PC-3 (cell line): ENCODE results near the gene PHPT1. TPM values are rescaled to one million over a fixed set of nuclear protein-coding genes. Genes with fewer than 3 reads are reported as not detected.
"Not testable (repeated sequence)": the region's sequence is repeated elsewhere in the genome, so short reads cannot be mapped to it uniquely, and the experiment has no call there.

Experiments
- ATAC-seq: fragments of 200-7000 bp; cut with Tn5 transposase; 2 replicates; pipeline ENCODE4 v1.9.1; 2020; ENCODE audit warnings: mild to moderate bottlenecking, moderate library complexity
- BruUV-seq: library from RNA; stranded (reverse); fragments of 400-500 nt; replicated peaks from 2 replicates; lab custom pipeline; 2021; lab: Mats Ljungman, UMichigan
- CTCF ChIA-PET: fragments of 300-600 bp; sonication (Branson Sonifier 250); formaldehyde crosslinking; loops from one replicate; lab custom pipeline; 2022; ENCODE audit warnings: antibody characterized with exemption; lab: Charles Lee
- POLR2A ChIA-PET: fragments of 300-600 bp; sonication (Branson Sonifier 250); formaldehyde crosslinking; loops from one replicate; lab custom pipeline; 2022; ENCODE audit warnings: antibody characterized with exemption; ENCODE audit not compliant: unreplicated experiment; lab: Charles Lee
- DNase-seq: peaks from one replicate; pipeline ENCODE4 v3.0.0-alpha.2; 2015
- H2AFZ ChIP-seq: fragments of 300-600 bp; sonication (generic); 2 replicates; pipeline ENCODE4 v1.6.0; 2016; ENCODE audit warnings: antibody characterized with exemption, low read length
- H3F3A ChIP-seq: fragments of 300-600 bp; sonication (generic); one replicate; pipeline ENCODE4 v1.6.0; 2017; ENCODE audit warnings: antibody characterized with exemption, low read length, control low read depth, mild to moderate bottlenecking; ENCODE audit not compliant: unreplicated experiment
- H3K27ac ChIP-seq: fragments of 300-600 bp; sonication (generic); 2 replicates; pipeline ENCODE4 v1.5.1; 2016; ENCODE audit warnings: mild to moderate bottlenecking, low read length
- H3K27me3 ChIP-seq: fragments of 300-600 bp; sonication (generic); 2 replicates; pipeline ENCODE4 v1.6.1; 2016; ENCODE audit warnings: low read length, mixed read lengths
- H3K36me3 ChIP-seq: fragments of 300-600 bp; sonication (generic); 2 replicates; pipeline ENCODE4 v1.6.1; 2016; ENCODE audit warnings: low read depth, mixed run types, low read length, mixed read lengths
- H3K4me1 ChIP-seq: fragments of 300-600 bp; sonication (generic); 2 replicates; pipeline ENCODE4 v1.5.1; 2016; ENCODE audit warnings: low read length; ENCODE audit not compliant: insufficient read depth
- H3K4me2 ChIP-seq: fragments of 300-600 bp; sonication (generic); 2 replicates; pipeline ENCODE4 v1.6.0; 2016; ENCODE audit warnings: low read length
- H3K4me3 ChIP-seq: fragments of 300-600 bp; sonication (generic); 2 replicates; pipeline ENCODE4 v1.5.1; 2016; ENCODE audit warnings: mild to moderate bottlenecking, low read length, mixed read lengths
- H3K79me2 ChIP-seq: fragments of 300-600 bp; sonication (generic); 2 replicates; pipeline ENCODE4 v1.6.1; 2017; ENCODE audit warnings: low read length, mixed read lengths
- H3K9ac ChIP-seq: fragments of 300-600 bp; sonication (generic); 2 replicates; pipeline ENCODE4 v1.6.0; 2016; ENCODE audit warnings: mild to moderate bottlenecking, low read length
- H3K9me2 ChIP-seq: fragments of 300-600 bp; sonication (generic); replicated peaks from 2 replicates; pipeline ENCODE4 v1.6.1; 2016; ENCODE audit warnings: mixed run types, low read length, mixed read lengths
- H3K9me3 ChIP-seq: fragments of 300-600 bp; sonication (generic); 2 replicates; pipeline ENCODE4 v1.6.1; 2016; ENCODE audit warnings: low read length, mixed read lengths
- H4K20me1 ChIP-seq: fragments of 300-600 bp; sonication (generic); 2 replicates; pipeline ENCODE4 v1.6.1; 2016; ENCODE audit warnings: low read length, mixed read lengths
- EZH2 ChIP-seq: fragments of 300-600 bp; sonication (generic); IDR thresholded peaks from one replicate; pipeline ENCODE4 v1.6.1; 2017; ENCODE audit warnings: antibody characterized with exemption, mild to moderate bottlenecking, low read length; ENCODE audit not compliant: unreplicated experiment
- EZH2phosphoT487 ChIP-seq: fragments of 300-600 bp; sonication (generic); IDR thresholded peaks from 2 replicates; pipeline ENCODE4 v1.6.1; 2018; ENCODE audit warnings: mild to moderate bottlenecking, antibody characterized with exemption, low read length, borderline replicate concordance
- intact Hi-C: fragments of 100-400 bp; cut with micrococcal nuclease; formaldehyde crosslinking; loops from 2 replicates; pipeline ENCODE4 v1.9.0; 2023
- total RNA-seq: library from RNA; depleted of rRNA; stranded (reverse); fragments of >200 nt; gene quantifications from 2 replicates; pipeline ENCODE4 v1.2.3, GENCODE V29; 2014
- TF ChIP-seq, protein P1 (sequence below): fragments of 300-600 bp; sonication (generic); conservative IDR thresholded peaks from 2 replicates; pipeline ENCODE4 v1.5.1; 2017; ENCODE audit warnings: antibody characterized with exemption, low read depth, mild to moderate bottlenecking, low read length

PHPT1 gene
- total RNA-seq, 1 experiment from 2014 or later, result 111 TPM

- Histone ChIP-seq H3K4me2 (no peak overlapping the region), H3K27ac (no peak overlapping the region), H3K9me2 (no peaks in the 10 kb centered on the region), H3K79me2 (no peaks in the 10 kb centered on the region), H3K9me3 (no peaks in the 10 kb centered on the region), H3K27me3 (no peaks in the 10 kb centered on the region), H3K9ac (no peak overlapping the region), H3K4me3 (no peak overlapping the region), H2AFZ (no peak overlapping the region), H3K36me3 (no peaks in the 10 kb centered on the region), H4K20me1 (no peaks in the 10 kb centered on the region), H3K4me1 (peaks cover 10% of the 10 kb centered on the region; the same call in 1 of the 2 replicates), H3F3A (no peaks in the 10 kb centered on the region)
- CTCF ChIA-PET, result no interaction called here
- intact Hi-C loops, result loop anchor here (10.0 kb wide), 1 partner anchor 154 kb away; the partner anchor contains the start of genes CLIC3 and PAXX
- TF ChIP-seq EZH2, result no peak
- no peak for TF ChIP-seq EZH2phosphoT487
- TF ChIP-seq, protein P1, sequence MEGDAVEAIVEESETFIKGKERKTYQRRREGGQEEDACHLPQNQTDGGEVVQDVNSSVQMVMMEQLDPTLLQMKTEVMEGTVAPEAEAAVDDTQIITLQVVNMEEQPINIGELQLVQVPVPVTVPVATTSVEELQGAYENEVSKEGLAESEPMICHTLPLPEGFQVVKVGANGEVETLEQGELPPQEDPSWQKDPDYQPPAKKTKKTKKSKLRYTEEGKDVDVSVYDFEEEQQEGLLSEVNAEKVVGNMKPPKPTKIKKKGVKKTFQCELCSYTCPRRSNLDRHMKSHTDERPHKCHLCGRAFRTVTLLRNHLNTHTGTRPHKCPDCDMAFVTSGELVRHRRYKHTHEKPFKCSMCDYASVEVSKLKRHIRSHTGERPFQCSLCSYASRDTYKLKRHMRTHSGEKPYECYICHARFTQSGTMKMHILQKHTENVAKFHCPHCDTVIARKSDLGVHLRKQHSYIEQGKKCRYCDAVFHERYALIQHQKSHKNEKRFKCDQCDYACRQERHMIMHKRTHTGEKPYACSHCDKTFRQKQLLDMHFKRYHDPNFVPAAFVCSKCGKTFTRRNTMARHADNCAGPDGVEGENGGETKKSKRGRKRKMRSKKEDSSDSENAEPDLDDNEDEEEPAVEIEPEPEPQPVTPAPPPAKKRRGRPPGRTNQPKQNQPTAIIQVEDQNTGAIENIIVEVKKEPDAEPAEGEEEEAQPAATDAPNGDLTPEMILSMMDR, result no peak
- no TSS peak for BruUV-seq
- ATAC-seq (peak; percentile 21), DNase-seq (no peak)
- POLR2A ChIA-PET, result interaction anchor here (0.6 kb wide), 1 partner anchor 41 kb away, joined by 6 read pairs; no protein-coding TSS in a partner anchor
Measured at GRCh38 chr9:136840877-136841645, 8.1 kb upstream of the PHPT1 start.

- H4K20me1 ChIP-seq, H3K9me2 ChIP-seq, DNase-seq, H3K27ac ChIP-seq, H3K9me3 ChIP-seq, H3K4me1 ChIP-seq, H3K79me2 ChIP-seq, H3K9ac ChIP-seq, BruUV-seq, H3K27me3 ChIP-seq, H2AFZ ChIP-seq, H3K36me3 ChIP-seq, POLR2A ChIA-PET, H3F3A ChIP-seq: not testable (repeated sequence)
- peak overlapping the region; percentile 66; the same call in 1 of the 2 replicates for H3K4me3 ChIP-seq
- intact Hi-C loops, result loop anchor here (10.0 kb wide), 1 partner anchor 153 kb away; the partner anchor contains the start of genes CLIC3 and PAXX
- CTCF ChIA-PET, result interaction anchor here (1.0 to 1.6 kb wide), 3 partner anchors 41 to 71 kb away, joined by 3 read pairs; no protein-coding TSS in a partner anchor
- peak overlapping the region; percentile 88; the same call in 1 of the 2 replicates for H3K4me2 ChIP-seq
- 0 out of 2 replicates have a peak, but pooled peaks have one; percentile 1 for ATAC-seq
Measured at GRCh38 chr9:136841646-136842379, 7.4 kb upstream of the PHPT1 start.

DNA sequence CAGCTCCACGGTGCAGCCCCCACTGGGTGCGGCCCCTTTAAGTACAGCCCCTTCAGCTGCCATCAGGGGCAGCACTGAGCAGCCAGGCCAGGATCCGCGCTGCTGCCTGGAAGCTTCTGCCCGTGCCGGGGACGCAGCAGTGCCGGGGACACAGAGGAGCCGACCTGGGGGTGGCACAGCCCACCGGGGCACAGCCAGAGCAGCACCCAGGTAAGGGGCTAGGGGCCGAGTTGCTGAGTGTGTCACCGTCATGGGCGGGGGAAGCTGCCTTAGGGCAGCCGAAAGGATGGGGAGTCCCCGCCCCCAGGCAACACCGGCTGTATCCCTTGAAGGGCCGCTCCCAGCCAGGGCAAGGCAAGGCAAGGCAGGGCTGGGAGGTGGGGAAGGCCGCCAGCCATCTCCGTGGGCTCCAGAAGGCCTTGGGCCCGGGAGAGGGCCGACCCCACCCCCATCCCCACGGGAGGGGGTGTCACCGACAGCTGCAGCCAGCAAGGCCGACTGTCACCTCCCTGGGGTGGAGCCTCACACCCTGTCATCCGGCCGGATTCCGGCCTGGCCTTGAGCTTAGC, 6.7 kb upstream of the PHPT1 start, which contains the start of gene AJM1:
AJM1 (plus strand) TSS at position 99 of the 569 bp plus-strand sequence. CDS start 1,937 bp downstream, outside the sequence.
- intact Hi-C loops, result loop anchor here (10.0 kb wide), 1 partner anchor 152 kb away; the partner anchor contains the start of genes CLIC3 and PAXX
- H3K36me3 ChIP-seq, H4K20me1 ChIP-seq, BruUV-seq, H3K9me3 ChIP-seq, H3F3A ChIP-seq, H3K27ac ChIP-seq, H3K4me1 ChIP-seq, H3K79me2 ChIP-seq, H2AFZ ChIP-seq, H3K9ac ChIP-seq, POLR2A ChIA-PET, H3K9me2 ChIP-seq, H3K27me3 ChIP-seq: not testable (repeated sequence)
- CTCF ChIA-PET, result interaction anchor here (1.0 to 1.6 kb wide), 3 partner anchors 42 to 72 kb away, joined by 3 read pairs; no protein-coding TSS in a partner anchor
- TF ChIP-seq, protein P1, result peak; percentile 66
- DNase-seq, result peak; percentile 74
- ATAC-seq, result peak; percentile 68
- H3K4me2 ChIP-seq, result peak within 1 kb of the TSS; percentile 88
- H3K4me3 ChIP-seq, result peak within 1 kb of the TSS; percentile 66

DNA sequence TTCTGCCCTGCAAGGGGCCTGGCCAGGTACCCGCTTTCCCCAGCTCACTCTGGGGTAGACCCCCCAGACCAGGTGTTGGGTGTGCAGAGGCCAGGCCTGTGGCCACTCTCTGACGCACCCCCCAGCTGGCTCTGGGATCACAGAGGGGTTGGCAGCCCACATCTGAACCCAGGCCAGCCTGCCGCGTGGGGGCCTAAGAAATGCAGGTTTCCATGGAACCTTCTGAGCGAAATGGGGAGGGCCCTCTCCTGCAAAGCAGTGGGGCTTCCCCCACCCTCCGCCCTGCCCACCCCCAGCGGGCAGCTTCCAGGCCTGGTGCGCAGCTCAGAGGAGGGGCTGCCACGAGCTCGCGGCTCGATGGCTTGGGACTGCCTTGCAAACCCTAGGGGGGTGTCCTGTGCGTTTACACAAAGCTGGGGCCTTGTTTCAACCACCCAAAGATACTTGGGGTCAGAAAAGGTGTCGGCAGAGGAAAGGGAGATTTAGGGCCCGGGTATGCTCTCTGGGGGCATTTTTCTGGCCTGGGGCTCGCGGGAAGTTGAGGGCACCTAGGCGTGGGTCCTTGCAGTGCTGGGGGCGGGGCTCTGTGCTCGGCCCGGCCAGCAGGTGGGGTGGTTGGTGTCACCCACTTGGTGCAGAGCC, 5.9 kb upstream of the PHPT1 start:
- intact Hi-C loops, result loop anchor here (10.0 kb wide), 1 partner anchor 152 kb away; the partner anchor contains the start of genes CLIC3 and PAXX
- H3K9me2 ChIP-seq, H3K79me2 ChIP-seq, H3K9me3 ChIP-seq, DNase-seq, H2AFZ ChIP-seq, POLR2A ChIA-PET, H3K4me1 ChIP-seq, H3K36me3 ChIP-seq, H4K20me1 ChIP-seq, BruUV-seq, H3K27me3 ChIP-seq, H3F3A ChIP-seq, H3K4me3 ChIP-seq, H3K9ac ChIP-seq, H3K27ac ChIP-seq: not testable (repeated sequence)
- H3K4me2 ChIP-seq, result peak overlapping the region; percentile 62
- CTCF ChIA-PET, result interaction anchor here (1.6 kb wide), 1 partner anchor 59 kb away, joined by 3 read pairs; no protein-coding TSS in a partner anchor
- peak; percentile 2; the same call in 1 of the 2 replicates for ATAC-seq
